Glutamatergic neuron (in vitro differentiated cells): ENCODE measurements around the gene NTRK3. TPM values are rescaled to one million over a fixed set of nuclear protein-coding genes. Genes with fewer than 3 reads are reported as not detected.

Experiments used
- DNase-seq: peaks from one replicate; pipeline ENCODE4 v3.0.0; 2022
- H3K27ac Mint-ChIP-seq: one replicate; pipeline ENCODE4 v1.8.0; 2020; ENCODE audit warnings: mild to moderate bottlenecking, mixed read lengths, inconsistent platforms; ENCODE audit not compliant: unreplicated experiment
- H3K27me3 Mint-ChIP-seq: one replicate; pipeline ENCODE4 v1.8.0; 2020; ENCODE audit warnings: mild to moderate bottlenecking, moderate library complexity, mixed read lengths, inconsistent platforms; ENCODE audit not compliant: unreplicated experiment
- H3K36me3 Mint-ChIP-seq: one replicate; pipeline ENCODE4 v1.8.0; 2020; ENCODE audit warnings: mild to moderate bottlenecking, mixed read lengths, inconsistent platforms; ENCODE audit not compliant: unreplicated experiment
- H3K4me1 Mint-ChIP-seq: one replicate; pipeline ENCODE4 v1.8.0; 2020; ENCODE audit warnings: mild to moderate bottlenecking, low read depth, mixed read lengths, inconsistent platforms; ENCODE audit not compliant: unreplicated experiment
- H3K4me3 Mint-ChIP-seq: one replicate; pipeline ENCODE4 v1.8.0; 2020; ENCODE audit warnings: mild to moderate bottlenecking, mixed read lengths, inconsistent platforms; ENCODE audit not compliant: unreplicated experiment
- H3K9me3 Mint-ChIP-seq: one replicate; pipeline ENCODE4 v1.8.0; 2020; ENCODE audit warnings: mild to moderate bottlenecking, moderate library complexity, mixed read lengths, inconsistent platforms; ENCODE audit not compliant: unreplicated experiment
- CTCF ChIP-seq: fragments of 200-600 bp; sonication (generic); IDR thresholded peaks from one replicate; pipeline ENCODE4 v1.5.0; 2021; ENCODE audit not compliant: partially characterized antibody, unreplicated experiment
- total RNA-seq: library from RNA; stranded (reverse); fragmentation: NEBNext Ultra II Directional; extraction: Animal tissue kit (Norgen Biotek cat#: 25700); gene quantifications from one replicate; pipeline ENCODE4 v1.2.1, GENCODE V29; 2021; ENCODE audit not compliant: unreplicated experiment

Gene NTRK3
- total RNA-seq, 1 donor from 2014 or later: 9.5 TPM

DNA sequence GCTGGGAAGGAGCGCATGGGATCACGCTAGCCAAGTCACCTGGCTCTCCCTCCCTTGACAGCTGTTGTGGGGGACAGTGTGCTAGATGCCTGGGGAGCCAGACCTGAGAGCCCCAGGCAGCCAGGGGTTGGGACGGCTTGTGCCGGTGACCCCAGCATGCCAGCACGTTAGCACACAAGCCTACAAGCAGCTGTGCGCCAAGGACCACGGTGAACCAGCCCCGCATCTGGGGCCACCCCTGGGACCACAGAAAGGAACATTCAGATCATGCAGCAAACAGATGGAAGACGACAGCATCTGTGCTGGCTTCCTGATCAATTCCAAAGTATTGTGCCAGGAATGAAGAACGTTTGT, 64.8 kb downstream of the NTRK3 start:
- Mint-ChIP-seq H3K36me3 (peaks cover 3% of the 10 kb centered on the region), H3K4me1 (peaks cover 24% of the 10 kb centered on the region), H3K27me3 (peaks cover 4% of the 10 kb centered on the region)

DNA sequence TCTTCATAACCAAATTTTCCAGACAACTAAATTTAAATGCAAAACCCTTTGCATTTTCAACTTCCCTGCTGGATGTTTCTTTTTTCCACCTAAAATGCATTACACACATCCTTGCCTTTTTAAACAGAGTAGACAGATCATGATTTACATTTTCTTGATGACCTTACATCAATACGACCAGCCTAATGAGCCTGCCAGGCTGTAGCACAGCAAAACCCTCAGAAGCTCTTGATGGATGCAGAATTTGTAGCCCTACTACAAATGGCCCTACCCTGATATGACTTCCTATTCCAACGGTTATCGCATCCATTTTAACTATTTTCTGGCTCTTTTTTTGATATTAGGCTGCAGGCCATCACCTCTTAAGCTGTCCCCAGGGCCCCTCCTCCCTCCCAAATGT, 66.3 kb downstream of the NTRK3 start:
- H3K27ac Mint-ChIP-seq: no peak overlapping the region
- no peak overlapping the region for H3K4me3 Mint-ChIP-seq
- no peak for DNase-seq
- no peaks in the 10 kb centered on the region for H3K36me3 Mint-ChIP-seq
- H3K27me3 Mint-ChIP-seq: peaks cover 4% of the 10 kb centered on the region
- H3K9me3 Mint-ChIP-seq: peaks cover 5% of the 10 kb centered on the region
- no peak for TF ChIP-seq CTCF
- peaks cover 18% of the 10 kb centered on the region for H3K4me1 Mint-ChIP-seq

More for the DNA sequence above, 64.8 kb downstream of the NTRK3 start:
- DNase-seq: peak; percentile 25
- H3K9me3 Mint-ChIP-seq: peaks cover 5% of the 10 kb centered on the region
- no peak overlapping the region for H3K27ac Mint-ChIP-seq
- no peak for TF ChIP-seq CTCF
- H3K4me3 Mint-ChIP-seq: no peak overlapping the region

- Mint-ChIP-seq H3K36me3 (no peaks in the 10 kb centered on the region), H3K9me3 (peaks cover 5% of the 10 kb centered on the region), H3K4me3 (no peak overlapping the region), H3K4me1 (peaks cover 15% of the 10 kb centered on the region), H3K27me3 (peaks cover 4% of the 10 kb centered on the region), H3K27ac (no peak overlapping the region)
- no peak for TF ChIP-seq CTCF
- DNase-seq: no peak
Measured at GRCh38 chr15:88188300-88188699, 68.2 kb downstream of the NTRK3 start.

DNA sequence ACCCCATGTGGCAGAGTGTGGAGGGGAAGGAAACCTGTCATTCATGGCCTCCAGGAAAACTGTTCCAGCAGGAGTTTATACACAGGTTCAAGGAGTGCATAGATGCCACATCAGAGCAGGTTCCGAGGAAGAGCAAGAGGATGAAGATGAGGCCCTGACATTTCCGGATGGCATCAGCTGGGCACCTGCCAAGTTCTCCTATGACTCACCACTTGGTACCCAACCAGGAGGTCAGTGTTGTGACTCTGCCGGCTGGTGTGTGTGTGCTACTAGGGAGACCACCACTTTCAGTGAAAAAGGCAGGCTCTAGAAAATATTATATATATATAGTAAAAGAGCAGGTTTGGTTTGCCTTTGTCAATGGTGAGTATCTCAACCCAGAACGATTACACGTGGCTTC, 69.3 kb downstream of the NTRK3 start:
- no peaks in the 10 kb centered on the region for H3K36me3 Mint-ChIP-seq
- H3K27me3 Mint-ChIP-seq: peaks cover 1% of the 10 kb centered on the region
- no peak overlapping the region for H3K27ac Mint-ChIP-seq
- H3K4me1 Mint-ChIP-seq: peaks cover 9% of the 10 kb centered on the region
- DNase-seq: no peak
- H3K9me3 Mint-ChIP-seq: peaks cover 1% of the 10 kb centered on the region
- no peak for TF ChIP-seq CTCF
- H3K4me3 Mint-ChIP-seq: no peak overlapping the region

- H3K27me3 Mint-ChIP-seq: peaks cover 1% of the 10 kb centered on the region
- H3K4me1 Mint-ChIP-seq: peaks cover 2% of the 10 kb centered on the region
- TF ChIP-seq CTCF: no peak
- DNase-seq: no peak
- H3K36me3 Mint-ChIP-seq: no peaks in the 10 kb centered on the region
- H3K27ac Mint-ChIP-seq: no peak overlapping the region
- H3K9me3 Mint-ChIP-seq: peaks cover 1% of the 10 kb centered on the region
- H3K4me3 Mint-ChIP-seq: no peak overlapping the region
Measured at GRCh38 chr15:88185584-88185983, 71.0 kb downstream of the NTRK3 start.
